HG02885 (cell line): ENCODE measurements around the gene LAMP5.

Experiments used
- ATAC-seq: cut with Tn5 transposase; IDR thresholded peaks from one replicate; pipeline ENCODE4 v1.9.1; 2021; ENCODE audit warnings: mild to moderate bottlenecking; ENCODE audit not compliant: unreplicated experiment, poor library complexity

LAMP5 gene

GRCh38 chr20:9499126-9499899 is 15.1 kb upstream of the LAMP5 start:
- no peak for ATAC-seq

GRCh38 chr20:9500121-9500520 is 14.3 kb upstream of the LAMP5 start:
- ATAC-seq, result peak; percentile 60

DNA sequence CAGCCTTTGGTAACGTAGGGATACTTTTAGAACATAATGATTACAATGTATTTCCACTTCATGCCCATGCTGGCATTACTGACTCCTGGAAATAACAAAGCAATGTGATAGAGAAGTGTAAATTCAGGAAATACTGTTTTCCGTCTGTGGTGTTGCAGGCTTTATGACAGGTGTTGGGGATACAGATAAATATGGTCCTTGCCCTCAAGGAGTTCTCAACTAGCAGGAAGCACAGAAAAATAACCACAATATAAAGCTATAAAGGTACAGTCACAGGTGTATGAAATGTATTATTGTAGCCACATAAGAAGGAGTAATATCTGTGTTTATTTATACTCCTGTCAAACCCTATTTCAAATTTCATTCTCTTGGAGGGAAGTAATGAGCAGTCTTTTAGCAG is 12.9 kb upstream of the LAMP5 start:
- ATAC-seq, result no peak

- no peak for ATAC-seq
These were observed 10.7 kb upstream of the LAMP5 start for GRCh38 chr20:9503526-9504245.

DNA sequence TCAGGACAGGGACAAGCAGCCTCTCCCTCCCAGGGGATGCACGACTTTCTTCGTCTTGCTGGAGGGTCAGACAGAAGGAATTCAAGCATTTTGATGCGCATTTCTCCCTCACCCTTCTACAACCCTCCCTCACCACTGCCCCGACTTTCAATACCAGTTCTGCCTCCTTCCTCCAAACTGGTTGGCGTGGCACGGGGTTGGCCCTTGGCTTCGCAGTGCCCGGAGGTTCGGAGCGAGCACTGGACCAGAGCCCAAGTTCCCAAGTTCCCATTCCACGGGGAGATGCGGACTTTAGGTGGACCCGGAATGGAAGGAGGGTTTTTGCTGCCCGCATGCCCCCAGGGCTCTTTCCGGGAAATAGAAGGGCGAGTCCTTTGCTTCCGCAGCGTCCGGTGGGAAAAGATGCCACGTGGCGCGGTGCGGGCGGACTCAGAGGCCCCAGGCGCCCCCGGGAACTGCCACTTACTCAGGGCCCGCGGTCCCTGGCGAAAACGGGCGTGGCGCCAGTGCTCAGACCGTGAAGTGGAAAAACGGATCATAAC is 8.0 kb upstream of the LAMP5 start:
- ATAC-seq, result no peak

- ATAC-seq, result no peak
These were observed 7.4 kb upstream of the LAMP5 start for GRCh38 chr20:9506964-9507369.

DNA sequence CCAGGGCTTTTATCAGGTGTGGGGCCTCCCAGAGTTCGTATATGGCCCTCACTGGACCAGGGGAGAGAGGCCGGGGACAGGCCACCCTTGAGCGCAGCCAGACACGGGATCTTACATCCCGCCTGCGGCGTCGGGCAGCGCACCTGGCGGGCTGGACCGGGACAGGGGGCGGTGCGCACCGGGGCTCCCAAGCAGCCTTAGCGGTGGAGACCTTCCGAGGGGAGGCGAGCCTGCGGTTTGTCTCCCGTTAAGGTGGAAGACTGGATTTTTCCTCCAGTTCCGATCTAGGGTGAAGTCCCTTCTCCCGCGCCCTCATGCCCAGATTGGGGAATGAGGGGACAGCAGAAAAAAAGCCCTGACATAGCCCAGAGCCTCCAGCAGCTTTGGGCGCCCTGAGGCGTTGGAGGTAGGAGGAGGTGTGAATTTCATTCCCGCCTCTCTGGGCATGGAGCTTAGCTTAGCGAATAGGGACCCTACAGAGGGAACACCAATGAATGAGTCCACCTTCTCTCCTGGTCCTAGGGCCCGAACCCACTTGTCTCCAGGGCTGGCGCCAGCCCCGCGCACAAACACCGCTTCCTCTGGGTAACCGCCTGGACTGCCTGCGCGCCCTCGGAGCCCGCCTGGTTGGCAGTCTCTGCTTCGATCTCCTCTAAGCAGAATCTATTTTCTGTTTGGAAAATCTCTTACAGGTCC is 6.7 kb upstream of the LAMP5 start:
- ATAC-seq, result no peak

- ATAC-seq, result no peak
These were observed 6.1 kb upstream of the LAMP5 start for GRCh38 chr20:9508240-9508661.

DNA sequence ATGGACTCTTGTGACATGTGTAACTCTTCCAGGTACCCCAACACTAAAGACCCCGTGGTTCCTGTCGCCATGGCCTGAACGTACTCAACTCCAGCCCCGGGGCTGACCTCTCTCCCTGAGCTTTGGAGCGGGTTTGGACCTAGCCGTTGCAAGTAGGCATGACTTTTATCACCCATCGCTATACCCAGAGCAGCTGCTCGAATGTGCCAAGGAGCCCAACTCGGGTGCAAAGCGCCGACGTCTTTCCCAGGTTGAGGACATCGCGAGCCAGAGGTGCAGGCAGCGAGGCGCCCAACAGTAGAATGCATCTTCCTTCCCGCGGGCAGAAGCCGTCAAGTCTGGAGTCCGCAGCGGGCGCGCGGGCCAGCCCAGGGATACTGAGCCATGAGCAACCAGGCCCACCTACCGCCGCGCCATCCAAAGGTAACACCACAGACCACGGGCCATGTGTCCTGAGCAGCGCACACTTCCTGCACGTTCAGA is 5.7 kb upstream of the LAMP5 start:
- ATAC-seq, result no peak

- ATAC-seq, result no peak
These were observed 5.1 kb upstream of the LAMP5 start for GRCh38 chr20:9509246-9509645.

- no peak for ATAC-seq
These were observed 3.5 kb upstream of the LAMP5 start for GRCh38 chr20:9510911-9511310.

GRCh38 chr20:9514072-9514460 is 324 bp upstream of the LAMP5 start:
- no peak for ATAC-seq

DNA sequence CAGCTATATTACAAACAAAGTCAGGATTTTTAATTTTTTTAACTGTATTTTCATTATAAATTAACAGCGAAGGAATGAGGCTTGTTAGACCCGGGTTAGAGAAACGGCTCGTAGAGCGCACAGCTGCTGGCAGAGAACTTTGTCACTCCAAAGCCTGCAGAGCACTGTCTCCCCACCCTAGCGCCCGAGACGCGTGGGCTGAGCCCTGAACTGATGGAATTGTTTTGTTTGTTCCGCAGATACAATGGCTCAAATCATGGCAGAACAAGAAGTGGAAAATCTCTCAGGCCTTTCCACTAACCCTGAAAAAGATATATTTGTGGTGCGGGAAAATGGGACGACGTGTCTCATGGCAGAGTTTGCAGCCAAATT is 810 bp downstream of the LAMP5 start:
- ATAC-seq, result no peak

GRCh38 chr20:9515741-9516233 is 1.4 kb downstream of the LAMP5 start:
- no peak for ATAC-seq

DNA sequence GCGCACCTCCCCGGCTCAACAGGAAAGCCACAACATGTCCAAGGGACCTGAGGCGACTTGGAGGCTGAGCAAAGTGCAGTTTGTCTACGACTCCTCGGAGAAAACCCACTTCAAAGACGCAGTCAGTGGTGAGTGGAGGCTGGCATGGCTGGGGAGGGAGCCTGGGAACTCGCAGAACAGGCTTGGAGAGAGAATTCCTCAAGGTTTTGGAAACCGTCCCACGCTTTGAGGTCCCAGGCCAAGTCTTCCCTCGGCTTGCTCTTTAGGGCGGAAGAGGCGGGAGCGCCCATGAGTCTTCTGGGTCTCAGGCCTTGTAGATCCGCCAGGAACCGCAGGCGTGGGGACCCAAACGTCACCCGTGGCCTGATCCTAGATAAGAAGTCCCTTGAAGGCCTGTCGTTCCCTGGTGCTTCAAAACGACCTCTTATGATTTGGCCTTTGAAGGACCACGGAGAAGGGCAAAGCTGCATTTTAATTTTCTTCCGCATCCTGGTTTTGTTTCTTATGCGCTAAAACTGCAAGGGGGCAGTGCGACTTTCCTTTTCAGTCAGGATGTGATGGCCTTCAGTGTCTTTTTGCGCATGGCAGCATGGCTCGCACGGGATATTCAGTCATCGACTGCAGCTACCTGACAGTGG is 2.0 kb downstream of the LAMP5 start:
- ATAC-seq, result no peak

DNA sequence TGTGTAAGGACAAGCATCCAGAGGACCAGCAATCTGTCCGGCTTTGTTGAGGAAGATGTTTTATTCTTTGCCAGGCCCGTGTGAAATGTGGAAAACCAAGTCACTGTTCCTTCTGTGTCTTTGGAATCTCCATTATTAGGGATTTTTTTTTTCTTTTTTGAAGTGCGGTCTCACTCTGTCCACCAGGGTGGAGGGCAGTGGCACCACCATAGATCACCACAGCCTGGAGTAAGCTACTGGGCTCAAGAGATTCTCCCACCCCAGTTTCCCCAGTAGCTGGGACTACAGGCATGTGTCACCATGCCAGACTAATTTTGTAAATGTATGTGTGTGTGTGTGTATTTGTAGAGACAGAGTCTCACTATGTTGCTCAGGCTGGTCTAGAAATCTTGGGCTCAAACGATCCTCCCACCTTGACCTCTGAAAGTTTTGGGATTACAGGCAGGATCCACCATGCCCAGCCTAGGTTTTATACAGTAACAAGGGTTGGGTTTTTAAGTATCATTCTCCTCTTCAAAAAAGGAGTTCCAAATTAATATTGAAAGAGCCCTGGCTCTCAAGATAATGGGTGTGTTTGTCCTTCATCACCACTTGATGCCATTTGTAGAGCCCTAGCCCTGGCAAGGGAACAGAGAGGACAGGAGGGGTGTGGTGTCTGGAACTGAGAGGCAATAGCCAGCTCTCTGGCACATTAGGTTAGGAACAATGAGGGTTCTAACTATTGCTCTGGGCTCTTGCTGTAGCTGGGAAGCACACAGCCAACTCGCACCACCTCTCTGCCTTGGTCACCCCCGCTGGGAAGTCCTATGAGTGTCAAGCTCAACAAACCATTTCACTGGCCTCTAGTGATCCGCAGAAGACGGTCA is 3.1 kb downstream of the LAMP5 start:
- ATAC-seq, result no peak

GRCh38 chr20:9518576-9519175 is 4.3 kb downstream of the LAMP5 start:
- no peak for ATAC-seq

- no peak for ATAC-seq
These were observed 5.7 kb downstream of the LAMP5 start for GRCh38 chr20:9520086-9520485.

GRCh38 chr20:9523636-9524035 is 9.2 kb downstream of the LAMP5 start:
- ATAC-seq, result no peak
